Adrenal gland (tissue), 5 donors: ENCODE data around the gene AGO3.

Experiments used
- POLR2A ChIP-seq, 2 donors: fragments of 450-650 bp; IDR thresholded peaks; one replicate each; pipeline ENCODE4 v1.6.1; 2017; ENCODE audit warnings: antibody characterized with exemption in 2 of 2, mild to moderate bottlenecking in 2 of 2, moderate library complexity in 1 of 2
- TF ChIP-seq, protein P1 (sequence below), 6 experiments: fragments of 450-650 bp in 4 of 6; fragments of 200-600 bp in 2 of 6; sonication (generic) in 1 of 6; IDR thresholded peaks; 1 replicate in 5 of 6; 2 replicates in 1 of 6; pipeline versions ENCODE4 v1.5.1 to v1.8.0; 2016 to 2021; ENCODE audit warnings: antibody characterized with exemption in 6 of 6, mild to moderate bottlenecking in 2 of 6, moderate library complexity in 1 of 6
- donor health status: DM: no; HTN: no; CAD: no.

DNA sequence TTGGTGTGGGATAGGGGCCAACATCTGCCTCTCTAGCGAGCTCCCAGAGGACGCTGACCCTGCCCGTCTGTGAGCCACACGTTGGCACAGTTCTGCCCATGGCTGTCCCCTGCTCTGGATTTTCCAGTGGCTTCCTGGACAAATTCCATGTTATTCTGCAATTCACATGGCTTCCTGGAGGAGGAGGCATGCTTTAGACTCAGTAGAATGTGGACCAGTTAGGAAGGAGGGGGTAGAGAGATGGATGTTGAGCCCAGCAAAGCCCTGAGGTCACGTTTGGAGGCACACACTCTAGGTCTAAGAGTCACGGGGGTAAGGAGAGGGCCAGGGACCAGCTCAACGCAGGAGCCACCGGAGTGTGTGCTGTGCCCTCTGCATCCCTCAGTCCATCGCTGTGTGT, 181.9 kb downstream of the AGO3 start:
- TF ChIP-seq, protein P1, sequence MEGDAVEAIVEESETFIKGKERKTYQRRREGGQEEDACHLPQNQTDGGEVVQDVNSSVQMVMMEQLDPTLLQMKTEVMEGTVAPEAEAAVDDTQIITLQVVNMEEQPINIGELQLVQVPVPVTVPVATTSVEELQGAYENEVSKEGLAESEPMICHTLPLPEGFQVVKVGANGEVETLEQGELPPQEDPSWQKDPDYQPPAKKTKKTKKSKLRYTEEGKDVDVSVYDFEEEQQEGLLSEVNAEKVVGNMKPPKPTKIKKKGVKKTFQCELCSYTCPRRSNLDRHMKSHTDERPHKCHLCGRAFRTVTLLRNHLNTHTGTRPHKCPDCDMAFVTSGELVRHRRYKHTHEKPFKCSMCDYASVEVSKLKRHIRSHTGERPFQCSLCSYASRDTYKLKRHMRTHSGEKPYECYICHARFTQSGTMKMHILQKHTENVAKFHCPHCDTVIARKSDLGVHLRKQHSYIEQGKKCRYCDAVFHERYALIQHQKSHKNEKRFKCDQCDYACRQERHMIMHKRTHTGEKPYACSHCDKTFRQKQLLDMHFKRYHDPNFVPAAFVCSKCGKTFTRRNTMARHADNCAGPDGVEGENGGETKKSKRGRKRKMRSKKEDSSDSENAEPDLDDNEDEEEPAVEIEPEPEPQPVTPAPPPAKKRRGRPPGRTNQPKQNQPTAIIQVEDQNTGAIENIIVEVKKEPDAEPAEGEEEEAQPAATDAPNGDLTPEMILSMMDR (IDR thresholded peaks at IDR 0.05), result no peak
- no peak for TF ChIP-seq POLR2A (IDR thresholded peaks at IDR 0.05)
